A549 (cell line): ENCODE data around the gene MIEF1. TPM values are rescaled to one million over a fixed set of nuclear protein-coding genes. Genes with fewer than 3 reads are reported as not detected.

Experiments
- ATAC-seq, 2 experiments: fragments of 200-7000 bp in 1 of 2; fragments of >200 bp in 1 of 2; cut with Nextera tagmentation in 1 of 2; cut with Tn5 transposase in 1 of 2; 3 replicates each; pipeline versions ENCODE4 v1.8.0 to v1.9.1; 2018 to 2020; ENCODE audit warnings: mild to moderate bottlenecking in 1 of 2, moderate library complexity in 1 of 2
- CTCF ChIA-PET: fragments of 300-600 bp; sonication (Branson Sonifier 250); formaldehyde crosslinking; extraction: SDS; loops from one replicate; lab custom pipeline; 2021; ENCODE audit warnings: antibody characterized with exemption, inconsistent platforms; lab: Yijun Ruan, JAX
- POLR2A ChIA-PET: fragments of 350-600 bp; formaldehyde crosslinking; extraction: SDS; loops from one replicate; lab custom pipeline; 2021; ENCODE audit warnings: antibody characterized with exemption, inconsistent platforms; lab: Yijun Ruan, JAX
- DNase-seq, 2 experiments: peaks; one replicate each; pipeline versions ENCODE4 v3.0.0 to v3.0.0-alpha.2; 2011 to 2016; ENCODE audit warnings: low read depth in 1 of 2, low spot score in 1 of 2
- FAIRE-seq: peaks from 2 replicates; lab custom pipeline; 2011; peaks lifted over from hg19 to GRCh38; lab: Jason Lieb, UNC
- H3K27ac ChIP-seq, 2 experiments: fragments of >200 bp; sonication (Bioruptor Twin); formaldehyde crosslinking; 3 replicates each; pipeline ENCODE4 v1.5.1; 2016 to 2017
- H3K4me1 ChIP-seq: fragments of >200 bp; sonication (Bioruptor Twin); formaldehyde crosslinking; 3 replicates; pipeline ENCODE4 v1.6.1; 2016
- H3K4me2 ChIP-seq: fragments of >200 bp; sonication (Bioruptor Twin); formaldehyde crosslinking; 3 replicates; pipeline ENCODE4 v1.6.1; 2016
- H3K4me3 ChIP-seq: fragments of >200 bp; sonication (Bioruptor Twin); formaldehyde crosslinking; 3 replicates; pipeline ENCODE4 v1.5.1; 2016
- H3K9me3 ChIP-seq: fragments of >200 bp; sonication (Bioruptor Twin); formaldehyde crosslinking; 3 replicates; pipeline ENCODE4 v1.6.1; 2016
- E2F6 ChIP-seq: IDR thresholded peaks from 2 replicates; pipeline ENCODE4 v1.6.1; 2012; ENCODE audit warnings: low read depth, borderline replicate concordance
- EHF ChIP-seq: fragments of 250-450 bp; sonication (Bioruptor Pico); IDR thresholded peaks from 2 replicates; pipeline ENCODE4 v1.5.0; 2020; ENCODE audit warnings: mild to moderate bottlenecking
- ELK1 ChIP-seq: fragments of 150-350 bp; IDR thresholded peaks from 2 replicates; pipeline ENCODE4 v1.6.1; 2014; ENCODE audit warnings: low read depth, mild to moderate bottlenecking, low read length
- FOSB ChIP-seq: fragments of 250-450 bp; sonication (Bioruptor Pico); IDR thresholded peaks from 2 replicates; pipeline ENCODE4 v1.5.0; 2020; ENCODE audit warnings: mild to moderate bottlenecking, moderate library complexity
- FOSL2 ChIP-seq, 2 experiments: fragments of 450-650 bp in 1 of 2; fragments of >200 bp in 1 of 2; sonication (Bioruptor Twin) in 1 of 2; formaldehyde crosslinking; IDR thresholded peaks; 2 replicates each; pipeline versions ENCODE4 v1.5.0 to v1.6.1; 2016 to 2020; ENCODE audit warnings: mild to moderate bottlenecking in 1 of 2, moderate library complexity in 1 of 2
- FOXS1 ChIP-seq: fragments of 250-450 bp; sonication (Bioruptor Pico); IDR thresholded peaks from 2 replicates; pipeline ENCODE4 v1.5.0; 2020; ENCODE audit warnings: mild to moderate bottlenecking, moderate library complexity
- HES2 ChIP-seq: fragments of >200 bp; sonication (Bioruptor Twin); formaldehyde crosslinking; IDR thresholded peaks from 2 replicates; pipeline ENCODE4 v1.6.1; 2016
- JUN ChIP-seq, 2 experiments: fragments of >200 bp; sonication (Bioruptor Twin); formaldehyde crosslinking; IDR thresholded peaks; 2 replicates in 1 of 2; 3 replicates in 1 of 2; pipeline ENCODE4 v1.6.1; 2016 to 2017
- MAZ ChIP-seq: fragments of 150-350 bp; IDR thresholded peaks from 2 replicates; pipeline ENCODE4 v1.6.1; 2014; ENCODE audit warnings: antibody characterized with exemption, low read depth, low read length, borderline replicate concordance
- MYC ChIP-seq: IDR thresholded peaks from 2 replicates; pipeline ENCODE4 v1.6.1; 2012; ENCODE audit warnings: mild to moderate bottlenecking, inconsistent platforms, low read length, improper control_type of control experiment, borderline replicate concordance
- NPAS2 ChIP-seq: fragments of 250-450 bp; sonication (Bioruptor Pico); IDR thresholded peaks from 2 replicates; pipeline ENCODE4 v1.8.0; 2022; ENCODE audit warnings: mild to moderate bottlenecking, moderate library complexity, borderline replicate concordance
- PBX3 ChIP-seq: IDR thresholded peaks from 2 replicates; pipeline ENCODE4 v1.6.1; 2012
- PHF8 ChIP-seq: fragments of 200-600 bp; sonication (generic); IDR thresholded peaks from 2 replicates; pipeline ENCODE4 v1.6.1; 2016; ENCODE audit warnings: low read depth, mild to moderate bottlenecking, antibody characterized with exemption, moderate library complexity, borderline replicate concordance
- RAD21 ChIP-seq, 2 experiments: fragments of >200 bp in 1 of 2; sonication (Bioruptor Twin) in 1 of 2; formaldehyde crosslinking in 1 of 2; IDR thresholded peaks in 1 of 2; conservative IDR thresholded peaks in 1 of 2; 2 replicates in 1 of 2; 3 replicates in 1 of 2; pipeline ENCODE4 v1.6.1; 2012 to 2018; ENCODE audit warnings: inconsistent platforms in 1 of 2
- RARB ChIP-seq: fragments of 250-450 bp; sonication (Bioruptor Pico); IDR thresholded peaks from 2 replicates; pipeline ENCODE4 v1.8.0; 2021; ENCODE audit warnings: mild to moderate bottlenecking, moderate library complexity
- RFX5 ChIP-seq: fragments of 450-650 bp; IDR thresholded peaks from 2 replicates; pipeline ENCODE4 v1.7.1; 2014; ENCODE audit warnings: antibody characterized with exemption, mild to moderate bottlenecking, moderate library complexity
- SMC3 ChIP-seq: fragments of >200 bp; sonication (Bioruptor Twin); formaldehyde crosslinking; IDR thresholded peaks from 3 replicates; pipeline ENCODE4 v1.6.1; 2018; ENCODE audit warnings: inconsistent platforms
- ZC3H11A ChIP-seq: fragments of 450-650 bp; IDR thresholded peaks from 2 replicates; pipeline ENCODE4 v1.6.1; 2014; ENCODE audit warnings: antibody characterized with exemption, mild to moderate bottlenecking
- ZNF302 ChIP-seq: fragments of 250-450 bp; sonication (Bioruptor Pico); IDR thresholded peaks from 2 replicates; pipeline ENCODE4 v1.9.0; 2021; ENCODE audit warnings: inconsistent platforms, mild to moderate bottlenecking, moderate library complexity
- WGBS: methylation state at CpG from one replicate; pipeline ENCODE4 v1.1.6; 2017; ENCODE audit errors: missing lambda C conversion rate; 5-methylcytosine and 5-hydroxymethylcytosine counted together
- polyA plus RNA-seq, 4 experiments: library from polyadenylated mRNA; depleted of rRNA in 3 of 4; stranded (reverse); fragments of >200 nt; fragmentation: RNase III in 1 of 4; extraction: RNeasy Plus Mini Kit Qiagen cat#74134 plus additional on column Dnase treatment in 1 of 4; gene quantifications; 2 replicates in 3 of 4; 3 replicates in 1 of 4; pipeline ENCODE4 v1.2.3, GENCODE V29; 2011 to 2017

The MIEF1 gene
- polyA plus RNA-seq, 2 of the 4 experiments (the other 2 are of a cell fraction) = 18.8 to 20.5 TPM

- TF ChIP-seq MAZ (no peak), NPAS2 (CRISPR knock-in tag) (no peak), E2F6 (no peak), PHF8 (no peak), SMC3 (no peak), ZC3H11A (no peak), RAD21 (conservative IDR thresholded peaks at IDR 0.05 in 1 of 2, IDR thresholded peaks at IDR 0.05 in 1 of 2) (no peak), EHF (CRISPR knock-in tag) (no peak), RARB (CRISPR knock-in tag) (no peak)
Observed at GRCh38 chr22:39471381-39472141, 30.5 kb upstream of the MIEF1 start (continued).

- no peak for ATAC-seq
- no peak overlapping the region for H3K4me2 ChIP-seq
- H3K9me3 ChIP-seq = no peaks in the 10 kb centered on the region
- H3K4me3 ChIP-seq = no peak overlapping the region
- H3K4me1 ChIP-seq = peaks cover 16% of the 10 kb centered on the region; the same call in 1 of the 3 replicates
- 92% methylated on average over 15 of the region's 19 CpGs for WGBS
- no peak for FAIRE-seq
- ChIA-PET CTCF (interaction anchor here (0.6 to 2.1 kb wide), 6 partner anchors 8 to 56 kb away, joined by 3 to 6 read pairs (median 4); no protein-coding TSS in a partner anchor), POLR2A (no interaction called here)
- TF ChIP-seq JUN (IDR thresholded peaks at IDR 0.05) = no peak
- DNase-seq = no peak
- H3K27ac ChIP-seq = no peak overlapping the region
Observed at GRCh38 chr22:39472570-39473556, 29.2 kb upstream of the MIEF1 start.

- Histone ChIP-seq H3K4me1 (peaks cover 16% of the 10 kb centered on the region; the same call in 1 of the 3 replicates), H3K4me3 (no peak overlapping the region), H3K4me2 (no peak overlapping the region), H3K27ac (no peak overlapping the region), H3K9me3 (no peaks in the 10 kb centered on the region)
- CTCF ChIA-PET = interaction anchor here (1.2 to 2.1 kb wide), 3 partner anchors 10 to 41 kb away, joined by 3 to 6 read pairs (median 4); no protein-coding TSS in a partner anchor
- POLR2A ChIA-PET = no interaction called here
- ATAC-seq (no peak), DNase-seq (no peak), FAIRE-seq (no peak)
- 76% methylated on average over 2 of the region's 5 CpGs for WGBS
- no peak for TF ChIP-seq FOSL2 (IDR thresholded peaks at IDR 0.05)
- no peak for TF ChIP-seq FOSL2 (CRISPR knock-in tag; IDR thresholded peaks at IDR 0.05)
- TF ChIP-seq PBX3 = no peak
- no peak for TF ChIP-seq MYC
- TF ChIP-seq FOSB = no peak
- no peak for TF ChIP-seq RFX5
- TF ChIP-seq HES2 = no peak
- TF ChIP-seq ZNF302 = no peak
- TF ChIP-seq FOXS1 = no peak
- no peak for TF ChIP-seq ELK1
Observed at GRCh38 chr22:39473851-39474250, 28.2 kb upstream of the MIEF1 start.
